WTC11 (cell line): ENCODE measurements around the gene NPLOC4. TPM values are rescaled to one million over a fixed set of nuclear protein-coding genes. Genes with fewer than 3 reads are reported as not detected.
"Not testable (repeated sequence)": the region's sequence is repeated elsewhere in the genome, so short reads cannot be mapped to it uniquely, and the experiment has no call there.

Source experiments
- ATAC-seq: fragments of 200-7000 bp; cut with Tn5 transposase; 2 replicates; pipeline ENCODE4 v1.10.0; 2021; ENCODE audit warnings: mild to moderate bottlenecking, moderate library complexity
- CTCF ChIA-PET: fragments of 300-600 bp; sonication (Branson Sonifier 250); formaldehyde crosslinking; loops from one replicate; lab custom pipeline; 2021; ENCODE audit warnings: antibody characterized with exemption; lab: Charles Lee
- POLR2A ChIA-PET: fragments of 350-600 bp; sonication (Branson Sonifier 250); formaldehyde crosslinking; loops from one replicate; lab custom pipeline; 2021; ENCODE audit warnings: antibody characterized with exemption; lab: Charles Lee
- DNase-seq: peaks from one replicate; pipeline ENCODE4 v3.0.0; 2021; ENCODE audit warnings: low spot score
- H3K27ac Mint-ChIP-seq: 2 replicates; pipeline ENCODE4 v1.8.0; 2021; ENCODE audit warnings: mixed read lengths
- H3K27me3 Mint-ChIP-seq: 2 replicates; pipeline ENCODE4 v1.8.0; 2021; ENCODE audit warnings: low read depth, mild to moderate bottlenecking, moderate library complexity, mixed read lengths
- H3K36me3 Mint-ChIP-seq: 2 replicates; pipeline ENCODE4 v1.8.0; 2021; ENCODE audit warnings: mixed read lengths
- H3K4me1 Mint-ChIP-seq: 2 replicates; pipeline ENCODE4 v1.8.0; 2022; ENCODE audit warnings: mixed read lengths
- H3K4me3 Mint-ChIP-seq: 2 replicates; pipeline ENCODE4 v1.8.0; 2021; ENCODE audit warnings: mild to moderate bottlenecking, moderate library complexity, mixed read lengths
- H3K9me3 Mint-ChIP-seq: 2 replicates; pipeline ENCODE4 v1.8.0; 2021; ENCODE audit warnings: mixed read lengths
- ATF2 ChIP-seq: sonication (generic); formaldehyde crosslinking; IDR thresholded peaks from 2 replicates; pipeline ENCODE4 v1.8.1; 2022; ENCODE audit warnings: low read depth, missing genetic modification reagents, borderline replicate concordance
- CBFB ChIP-seq: sonication (generic); formaldehyde crosslinking; IDR thresholded peaks from 2 replicates; pipeline ENCODE4 v1.8.1; 2022; ENCODE audit warnings: mild to moderate bottlenecking, low read depth, missing genetic modification reagents
- E2F4 ChIP-seq: sonication (generic); formaldehyde crosslinking; IDR thresholded peaks from 2 replicates; pipeline ENCODE4 v1.8.1; 2022; ENCODE audit warnings: low read depth, mild to moderate bottlenecking, moderate library complexity, missing genetic modification reagents, borderline replicate concordance
- EMX1 ChIP-seq: fragments of 250-450 bp; sonication (Bioruptor Pico); IDR thresholded peaks from 2 replicates; pipeline ENCODE4 v1.8.0; 2021; ENCODE audit warnings: mild to moderate bottlenecking
- ERG ChIP-seq: fragments of 250-450 bp; sonication (Bioruptor Pico); IDR thresholded peaks from 2 replicates; pipeline ENCODE4 v1.8.0; 2021; ENCODE audit warnings: mild to moderate bottlenecking
- GRHL2 ChIP-seq: fragments of 250-450 bp; sonication (Bioruptor Pico); IDR thresholded peaks from 2 replicates; pipeline ENCODE4 v1.8.0; 2022; ENCODE audit warnings: mild to moderate bottlenecking, moderate library complexity; ENCODE audit not compliant: insufficient replicate concordance, severe bottlenecking
- GTF2I ChIP-seq: fragments of 250-450 bp; sonication (Bioruptor Pico); conservative IDR thresholded peaks from 2 replicates; pipeline ENCODE4 v1.4.0; 2021; ENCODE audit warnings: mild to moderate bottlenecking
- HMGXB4 ChIP-seq: sonication (generic); formaldehyde crosslinking; IDR thresholded peaks from 2 replicates; pipeline ENCODE4 v1.8.1; 2023; ENCODE audit warnings: mild to moderate bottlenecking, moderate library complexity, missing genetic modification reagents
- JAZF1 ChIP-seq: fragments of 250-450 bp; sonication (Bioruptor Pico); IDR thresholded peaks from 2 replicates; pipeline ENCODE4 v1.9.0; 2021; ENCODE audit warnings: moderate library complexity, mild to moderate bottlenecking, inconsistent platforms
- MAX ChIP-seq: sonication (generic); formaldehyde crosslinking; IDR thresholded peaks from 2 replicates; pipeline ENCODE4 v1.8.0; 2022; ENCODE audit warnings: mild to moderate bottlenecking, missing genetic modification reagents
- MXD4 ChIP-seq: fragments of 250-450 bp; sonication (Bioruptor Pico); IDR thresholded peaks from 2 replicates; pipeline ENCODE4 v1.8.0; 2021; ENCODE audit warnings: mild to moderate bottlenecking, moderate library complexity, borderline replicate concordance
- PRRX2 ChIP-seq: fragments of 250-450 bp; sonication (Bioruptor Pico); IDR thresholded peaks from 2 replicates; pipeline ENCODE4 v1.8.0; 2021; ENCODE audit warnings: mild to moderate bottlenecking
- TCF7 ChIP-seq: sonication (generic); formaldehyde crosslinking; IDR thresholded peaks from 2 replicates; pipeline ENCODE4 v1.8.0; 2022; ENCODE audit warnings: mild to moderate bottlenecking, low read depth, missing genetic modification reagents, moderate library complexity
- TEAD1 ChIP-seq: sonication (generic); formaldehyde crosslinking; IDR thresholded peaks from 2 replicates; pipeline ENCODE4 v1.8.0; 2022; ENCODE audit warnings: mild to moderate bottlenecking, missing genetic modification reagents
- TEAD4 ChIP-seq: sonication (generic); formaldehyde crosslinking; IDR thresholded peaks from 2 replicates; pipeline ENCODE4 v1.8.0; 2022; ENCODE audit warnings: mild to moderate bottlenecking, missing genetic modification reagents
- TP53 ChIP-seq: sonication (generic); formaldehyde crosslinking; IDR thresholded peaks from 2 replicates; pipeline ENCODE4 v1.8.1; 2023; ENCODE audit warnings: mild to moderate bottlenecking, missing genetic modification reagents
- USF1 ChIP-seq: sonication (generic); formaldehyde crosslinking; IDR thresholded peaks from 2 replicates; pipeline ENCODE4 v1.8.0; 2022; ENCODE audit warnings: mild to moderate bottlenecking, missing genetic modification reagents
- ZNF232 ChIP-seq: sonication (generic); formaldehyde crosslinking; IDR thresholded peaks from 2 replicates; pipeline ENCODE4 v1.8.0; 2022; ENCODE audit warnings: mild to moderate bottlenecking, missing genetic modification reagents
- ZNF281 ChIP-seq: sonication (generic); formaldehyde crosslinking; IDR thresholded peaks from 2 replicates; pipeline ENCODE4 v1.8.0; 2023; ENCODE audit warnings: mild to moderate bottlenecking, missing genetic modification reagents
- ZNF416 ChIP-seq: fragments of 250-450 bp; sonication (Bioruptor Pico); IDR thresholded peaks from 2 replicates; pipeline ENCODE4 v1.9.0; 2021; ENCODE audit warnings: mild to moderate bottlenecking, inconsistent platforms
- ZNF671 ChIP-seq: fragments of 250-450 bp; sonication (Bioruptor Pico); IDR thresholded peaks from 2 replicates; pipeline ENCODE4 v1.8.0; 2021; ENCODE audit warnings: mild to moderate bottlenecking
- total RNA-seq: library from RNA; stranded (reverse); gene quantifications from 3 replicates; pipeline ENCODE4 v1.2.3, GENCODE V29; 2021

Gene NPLOC4
- total RNA-seq, 1 experiment from 2014 or later = 83.5 TPM

- TF ChIP-seq CBFB (no peak), GTF2I (CRISPR knock-in tag) (no peak), USF1 (CRISPR knock-in tag) (no peak), JAZF1 (no peak), EMX1 (CRISPR knock-in tag) (no peak), TCF7 (no peak), TEAD1 (CRISPR knock-in tag) (no peak), TEAD4 (no peak), ZNF671 (no peak), MAX (CRISPR knock-in tag) (no peak), ZNF416 (CRISPR knock-in tag) (no peak), ATF2 (CRISPR knock-in tag) (no peak), E2F4 (CRISPR knock-in tag) (no peak)
These were observed 50.8 kb downstream of the NPLOC4 start (continued) for GRCh38 chr17:81586096-81586495.

GRCh38 chr17:81584771-81585170 lies 52.1 kb downstream of the NPLOC4 start:
- H3K4me1 Mint-ChIP-seq, H3K27me3 Mint-ChIP-seq, DNase-seq, H3K4me3 Mint-ChIP-seq, H3K9me3 Mint-ChIP-seq, CTCF ChIA-PET, H3K27ac Mint-ChIP-seq, ATAC-seq: not testable (repeated sequence)
- H3K36me3 Mint-ChIP-seq = peaks cover 64% of the 10 kb centered on the region
- POLR2A ChIA-PET = interaction anchor here (0.7 kb wide), 1 partner anchor 15 kb away, joined by 3 read pairs; no protein-coding TSS in a partner anchor

GRCh38 chr17:81583589-81584342 lies 53.1 kb downstream of the NPLOC4 start:
- no peak overlapping the region for H3K27ac Mint-ChIP-seq
- TF ChIP-seq ZNF232 (CRISPR knock-in tag) (no peak), ZNF281 (CRISPR knock-in tag) (no peak), E2F4 (CRISPR knock-in tag) (no peak), HMGXB4 (no peak), ERG (CRISPR knock-in tag) (no peak), MXD4 (CRISPR knock-in tag) (no peak), TP53 (no peak), ATF2 (CRISPR knock-in tag) (no peak), PRRX2 (no peak), GRHL2 (CRISPR knock-in tag) (no peak)

More at GRCh38 chr17:81583589-81584342, 53.1 kb downstream of the NPLOC4 start:
- no peak overlapping the region for H3K4me3 Mint-ChIP-seq
- H3K4me1 Mint-ChIP-seq = no peaks in the 10 kb centered on the region
- no peaks in the 10 kb centered on the region for H3K9me3 Mint-ChIP-seq
- DNase-seq (no peak), ATAC-seq (no peak)
- peaks cover 54% of the 10 kb centered on the region for H3K36me3 Mint-ChIP-seq
- H3K27me3 Mint-ChIP-seq = no peaks in the 10 kb centered on the region
- POLR2A ChIA-PET = no interaction called here
- CTCF ChIA-PET = no interaction called here
